ENCODE measurements around the gene DIDO1.
A peak's percentile ranks its signal among the peaks of the same experiment; 100 is the strongest.

DIDO1 gene

GRCh38 chr20:62910777-62911497, 15.4 kb downstream of the DIDO1 start:
- no peak for DNase-seq (ENCODE audit: low read depth)

GRCh38 chr20:62910217-62910766, 16.0 kb downstream of the DIDO1 start:
- DNase-seq (ENCODE audit: low read depth) = no peak

GRCh38 chr20:62908971-62909791, 17.1 kb downstream of the DIDO1 start:
- DNase-seq (ENCODE audit: low read depth) = no peak

GRCh38 chr20:62907384-62908317, 18.7 kb downstream of the DIDO1 start:
- DNase-seq (ENCODE audit: low read depth) = no peak

GRCh38 chr20:62906647-62907375, 19.5 kb downstream of the DIDO1 start:
- DNase-seq (ENCODE audit: low read depth) = no peak

- no peak for DNase-seq (ENCODE audit: low read depth)
Measured at GRCh38 chr20:62906209-62906608, 20.1 kb downstream of the DIDO1 start.

- DNase-seq (ENCODE audit: low read depth) = no peak
Measured at GRCh38 chr20:62905536-62906117, 20.7 kb downstream of the DIDO1 start.

GRCh38 chr20:62902926-62903615, 23.2 kb downstream of the DIDO1 start:
- peak; percentile 28 for DNase-seq (ENCODE audit: low read depth)

GRCh38 chr20:62901891-62902290, 24.4 kb downstream of the DIDO1 start:
- DNase-seq (ENCODE audit: low read depth) = no peak

GRCh38 chr20:62900692-62901584, 25.4 kb downstream of the DIDO1 start:
- no peak for DNase-seq (ENCODE audit: low read depth)

- peak; percentile 18 for DNase-seq (ENCODE audit: low read depth)
Measured at GRCh38 chr20:62900052-62900691, 26.1 kb downstream of the DIDO1 start.

- DNase-seq (ENCODE audit: low read depth) = no peak
Measured at GRCh38 chr20:62899633-62900051, 26.7 kb downstream of the DIDO1 start.

GRCh38 chr20:62898970-62899632, 27.2 kb downstream of the DIDO1 start:
- no peak for DNase-seq (ENCODE audit: low read depth)

- DNase-seq (ENCODE audit: low read depth) = no peak
Measured at GRCh38 chr20:62898093-62898964, 28.0 kb downstream of the DIDO1 start.

- no peak for DNase-seq (ENCODE audit: low read depth)
Measured at GRCh38 chr20:62897666-62898065, 28.6 kb downstream of the DIDO1 start.

- no peak for DNase-seq (ENCODE audit: low read depth)
Measured at GRCh38 chr20:62896526-62896925, 29.8 kb downstream of the DIDO1 start.

GRCh38 chr20:62895539-62895938, 30.8 kb downstream of the DIDO1 start:
- DNase-seq (ENCODE audit: low read depth) = no peak
